ENCODE data around the gene RAB4A.

DNA sequence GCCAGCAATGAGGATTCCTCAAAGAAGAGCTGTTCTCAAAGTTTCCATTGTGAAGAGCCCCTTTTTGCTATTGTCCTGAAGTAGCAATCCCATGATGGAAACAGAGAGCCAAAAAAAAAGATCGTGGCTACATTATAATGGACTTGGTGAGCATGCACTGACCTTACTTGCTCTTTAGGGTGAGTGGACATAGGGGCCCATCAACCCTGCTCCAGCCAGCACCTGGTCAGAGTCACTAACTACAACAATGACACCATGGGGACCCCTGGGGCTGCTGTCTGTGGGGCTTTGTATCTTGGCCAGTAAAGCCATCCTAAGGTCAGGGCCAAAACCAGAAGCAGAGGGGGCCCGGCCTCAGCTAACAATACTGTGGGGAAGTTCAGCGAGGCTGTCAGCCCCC lies 30.4 kb upstream of the RAB4A start:
- TF ChIP-seq, protein P1, sequence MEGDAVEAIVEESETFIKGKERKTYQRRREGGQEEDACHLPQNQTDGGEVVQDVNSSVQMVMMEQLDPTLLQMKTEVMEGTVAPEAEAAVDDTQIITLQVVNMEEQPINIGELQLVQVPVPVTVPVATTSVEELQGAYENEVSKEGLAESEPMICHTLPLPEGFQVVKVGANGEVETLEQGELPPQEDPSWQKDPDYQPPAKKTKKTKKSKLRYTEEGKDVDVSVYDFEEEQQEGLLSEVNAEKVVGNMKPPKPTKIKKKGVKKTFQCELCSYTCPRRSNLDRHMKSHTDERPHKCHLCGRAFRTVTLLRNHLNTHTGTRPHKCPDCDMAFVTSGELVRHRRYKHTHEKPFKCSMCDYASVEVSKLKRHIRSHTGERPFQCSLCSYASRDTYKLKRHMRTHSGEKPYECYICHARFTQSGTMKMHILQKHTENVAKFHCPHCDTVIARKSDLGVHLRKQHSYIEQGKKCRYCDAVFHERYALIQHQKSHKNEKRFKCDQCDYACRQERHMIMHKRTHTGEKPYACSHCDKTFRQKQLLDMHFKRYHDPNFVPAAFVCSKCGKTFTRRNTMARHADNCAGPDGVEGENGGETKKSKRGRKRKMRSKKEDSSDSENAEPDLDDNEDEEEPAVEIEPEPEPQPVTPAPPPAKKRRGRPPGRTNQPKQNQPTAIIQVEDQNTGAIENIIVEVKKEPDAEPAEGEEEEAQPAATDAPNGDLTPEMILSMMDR (IDR thresholded peaks at IDR 0.05), result no peak
- TF ChIP-seq, protein P2, sequence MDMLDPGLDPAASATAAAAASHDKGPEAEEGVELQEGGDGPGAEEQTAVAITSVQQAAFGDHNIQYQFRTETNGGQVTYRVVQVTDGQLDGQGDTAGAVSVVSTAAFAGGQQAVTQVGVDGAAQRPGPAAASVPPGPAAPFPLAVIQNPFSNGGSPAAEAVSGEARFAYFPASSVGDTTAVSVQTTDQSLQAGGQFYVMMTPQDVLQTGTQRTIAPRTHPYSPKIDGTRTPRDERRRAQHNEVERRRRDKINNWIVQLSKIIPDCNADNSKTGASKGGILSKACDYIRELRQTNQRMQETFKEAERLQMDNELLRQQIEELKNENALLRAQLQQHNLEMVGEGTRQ (IDR thresholded peaks at IDR 0.05), result no peak
- no peak for TF ChIP-seq POLR2A (IDR thresholded peaks at IDR 0.05; ENCODE audit: low read length)
- TF ChIP-seq RAD21 (conservative IDR thresholded peaks at IDR 0.05 in 1 of 2, IDR thresholded peaks at IDR 0.05 in 1 of 2), result no peak
- no peak for TF ChIP-seq ZC3H11A (IDR thresholded peaks at IDR 0.05)

Measured in A549 (cell line).